Skin of body (tissue), 2 donors: ENCODE measurements around the gene TIMP2. TPM values are rescaled to one million over a fixed set of nuclear protein-coding genes. Genes with fewer than 3 reads are reported as not detected.

Experiments used
- DNase-seq: peaks from one replicate; lab custom pipeline; 2025; lab: John Stamatoyannopoulos, UW
- total RNA-seq: library from RNA; depleted of rRNA; stranded (reverse); fragments of >200 nt; gene quantifications from one replicate; pipeline ENCODE4 v1.2.3, GENCODE V29; 2014

The TIMP2 gene
- total RNA-seq, 1 donor from 2014 or later = 101 TPM

- no peak for DNase-seq
Measured at GRCh38 chr17:78839762-78840529, 85.2 kb downstream of the TIMP2 start.

- no peak for DNase-seq
Measured at GRCh38 chr17:78839235-78839761, 85.9 kb downstream of the TIMP2 start.

- DNase-seq = no peak
Measured at GRCh38 chr17:78838574-78839005, 86.6 kb downstream of the TIMP2 start.

- no peak for DNase-seq
Measured at GRCh38 chr17:78836420-78837021, 88.7 kb downstream of the TIMP2 start.

GRCh38 chr17:78834571-78834970 is 90.6 kb downstream of the TIMP2 start:
- no peak for DNase-seq

GRCh38 chr17:78832541-78832810 is 92.7 kb downstream of the TIMP2 start:
- no peak for DNase-seq

- DNase-seq = no peak
Measured at GRCh38 chr17:78831688-78832540, 93.3 kb downstream of the TIMP2 start.

- no peak for DNase-seq
Measured at GRCh38 chr17:78829477-78829876, 95.7 kb downstream of the TIMP2 start.

GRCh38 chr17:78828470-78829185 is 96.6 kb downstream of the TIMP2 start:
- no peak for DNase-seq

GRCh38 chr17:78826836-78827509 is 98.2 kb downstream of the TIMP2 start:
- DNase-seq = no peak

- DNase-seq = no peak
Measured at GRCh38 chr17:78826421-78826820, 98.8 kb downstream of the TIMP2 start.

- no peak for DNase-seq
Measured at GRCh38 chr17:78825696-78826095, 99.5 kb downstream of the TIMP2 start.

GRCh38 chr17:78824240-78824639 is 100.9 kb downstream of the TIMP2 start:
- no peak for DNase-seq

GRCh38 chr17:78823282-78824046 is 101.7 kb downstream of the TIMP2 start:
- no peak for DNase-seq

- no peak for DNase-seq
Measured at GRCh38 chr17:78822552-78822951, 102.6 kb downstream of the TIMP2 start.

- DNase-seq = no peak
Measured at GRCh38 chr17:78821961-78822360, 103.2 kb downstream of the TIMP2 start.

GRCh38 chr17:78820841-78821240 is 104.3 kb downstream of the TIMP2 start:
- DNase-seq = no peak

GRCh38 chr17:78819806-78820792 is 105.1 kb downstream of the TIMP2 start:
- DNase-seq = no peak

GRCh38 chr17:78819402-78819801 is 105.8 kb downstream of the TIMP2 start:
- DNase-seq = no peak
